Measurements from ENCODE around the gene SH3GL3.

DNA sequence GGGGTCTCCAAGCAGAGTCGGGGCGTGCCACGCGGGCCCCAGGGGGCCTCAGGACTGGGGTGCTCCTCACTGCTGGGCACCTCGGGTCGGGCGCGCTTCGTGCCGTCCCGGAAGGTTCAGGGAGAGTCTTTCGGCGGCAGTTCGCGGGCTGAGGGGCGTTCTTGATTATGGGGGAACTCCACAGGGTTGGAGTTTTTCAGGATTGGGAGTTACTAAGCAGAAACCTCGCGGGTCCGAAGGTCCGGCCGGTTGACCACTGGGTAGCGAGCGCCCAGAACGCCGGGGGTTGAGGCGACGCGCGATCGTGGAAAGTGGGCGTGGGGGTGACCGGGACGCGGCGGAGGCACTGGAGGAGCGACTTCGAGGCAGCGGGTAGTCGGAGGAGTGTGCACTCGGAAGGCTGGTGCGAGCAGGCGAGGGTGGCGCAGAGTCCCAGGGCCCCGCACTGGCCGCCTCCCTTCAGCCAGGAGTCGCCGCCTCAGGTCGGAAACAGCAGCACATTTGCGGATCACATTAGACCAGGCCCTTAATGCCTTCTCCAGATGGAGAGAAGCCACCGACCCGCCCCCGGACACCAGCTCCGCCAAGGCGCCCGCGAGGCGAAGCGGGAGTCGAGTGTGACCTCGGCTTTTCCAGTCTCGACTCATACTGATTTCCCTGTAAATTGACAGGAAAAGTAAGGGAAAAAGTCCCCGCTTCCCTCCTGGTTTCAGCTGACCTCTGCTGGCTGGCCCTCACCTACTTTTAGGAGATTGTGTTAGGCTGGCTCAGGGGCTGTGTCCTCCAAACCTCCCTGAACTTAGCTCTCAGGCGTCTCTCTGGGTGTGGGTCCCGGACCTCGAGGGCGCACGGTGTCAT lies 207.5 kb downstream of the SH3GL3 start:
- TF ChIP-seq, protein P1, sequence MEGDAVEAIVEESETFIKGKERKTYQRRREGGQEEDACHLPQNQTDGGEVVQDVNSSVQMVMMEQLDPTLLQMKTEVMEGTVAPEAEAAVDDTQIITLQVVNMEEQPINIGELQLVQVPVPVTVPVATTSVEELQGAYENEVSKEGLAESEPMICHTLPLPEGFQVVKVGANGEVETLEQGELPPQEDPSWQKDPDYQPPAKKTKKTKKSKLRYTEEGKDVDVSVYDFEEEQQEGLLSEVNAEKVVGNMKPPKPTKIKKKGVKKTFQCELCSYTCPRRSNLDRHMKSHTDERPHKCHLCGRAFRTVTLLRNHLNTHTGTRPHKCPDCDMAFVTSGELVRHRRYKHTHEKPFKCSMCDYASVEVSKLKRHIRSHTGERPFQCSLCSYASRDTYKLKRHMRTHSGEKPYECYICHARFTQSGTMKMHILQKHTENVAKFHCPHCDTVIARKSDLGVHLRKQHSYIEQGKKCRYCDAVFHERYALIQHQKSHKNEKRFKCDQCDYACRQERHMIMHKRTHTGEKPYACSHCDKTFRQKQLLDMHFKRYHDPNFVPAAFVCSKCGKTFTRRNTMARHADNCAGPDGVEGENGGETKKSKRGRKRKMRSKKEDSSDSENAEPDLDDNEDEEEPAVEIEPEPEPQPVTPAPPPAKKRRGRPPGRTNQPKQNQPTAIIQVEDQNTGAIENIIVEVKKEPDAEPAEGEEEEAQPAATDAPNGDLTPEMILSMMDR (IDR thresholded peaks at IDR 0.05; ENCODE audit: insufficient read depth, low read length, poor library complexity, severe bottlenecking), result no peak
- no peak for TF ChIP-seq EZH2phosphoT487 (conservative IDR thresholded peaks at IDR 0.05; ENCODE audit: low read length)

Measured in SU-DHL-6 (cell line).